ENCODE measurements around the gene TRIML1. TPM values are rescaled to one million over a fixed set of nuclear protein-coding genes. Genes with fewer than 3 reads are reported as not detected.

TRIML1 gene
- total RNA-seq, 3 donors from 2014 or later: not detected

- Histone ChIP-seq H3K36me3 (ENCODE audit: low read depth) (no peaks in the 10 kb centered on the region), H3K4me3 (no peak overlapping the region), H3K4me1 (ENCODE audit: low read depth) (no peaks in the 10 kb centered on the region), H3K9me3 (no peaks in the 10 kb centered on the region)
- no peak for TF ChIP-seq CTCF (IDR thresholded peaks at IDR 0.05)
- DNase-seq (no peak), ATAC-seq (no peak)
- intact Hi-C loops (cut with DNase I, micrococcal nuclease): no loop called here
These were observed 29.2 kb upstream of the TRIML1 start for GRCh38 chr4:188110036-188110435.

- Histone ChIP-seq H3K9me3 (no peaks in the 10 kb centered on the region), H3K4me1 (ENCODE audit: low read depth) (no peaks in the 10 kb centered on the region), H3K4me3 (no peak overlapping the region), H3K36me3 (ENCODE audit: low read depth) (no peaks in the 10 kb centered on the region)
- ATAC-seq: no peak
- DNase-seq: no peak
- intact Hi-C loops (cut with DNase I, micrococcal nuclease): no loop called here
- no peak for TF ChIP-seq CTCF (IDR thresholded peaks at IDR 0.05)
These were observed 28.3 kb upstream of the TRIML1 start for GRCh38 chr4:188110741-188111471.

GRCh38 chr4:188111955-188112354 is 27.3 kb upstream of the TRIML1 start:
- DNase-seq (no peak), ATAC-seq (no peak)
- intact Hi-C loops (cut with DNase I, micrococcal nuclease): no loop called here
- Histone ChIP-seq H3K36me3 (ENCODE audit: low read depth) (no peaks in the 10 kb centered on the region), H3K4me3 (no peak overlapping the region), H3K4me1 (ENCODE audit: low read depth) (no peaks in the 10 kb centered on the region), H3K9me3 (no peaks in the 10 kb centered on the region)
- TF ChIP-seq CTCF (IDR thresholded peaks at IDR 0.05): no peak

- Histone ChIP-seq H3K4me3 (no peak overlapping the region), H3K36me3 (ENCODE audit: low read depth) (no peaks in the 10 kb centered on the region), H3K9me3 (no peaks in the 10 kb centered on the region), H3K4me1 (ENCODE audit: low read depth) (no peaks in the 10 kb centered on the region)
- intact Hi-C loops (cut with DNase I, micrococcal nuclease): no loop called here
- DNase-seq (no peak), ATAC-seq (no peak)
- TF ChIP-seq CTCF (IDR thresholded peaks at IDR 0.05): no peak
These were observed 26.1 kb upstream of the TRIML1 start for GRCh38 chr4:188113156-188113555.

GRCh38 chr4:188117631-188118324 is 21.5 kb upstream of the TRIML1 start:
- ATAC-seq (no peak), DNase-seq (no peak)
- H3K9me3 ChIP-seq: no peaks in the 10 kb centered on the region
- intact Hi-C loops (cut with DNase I, micrococcal nuclease): no loop called here
- no peak for TF ChIP-seq CTCF (IDR thresholded peaks at IDR 0.05)
- no peaks in the 10 kb centered on the region for H3K4me1 ChIP-seq (ENCODE audit: low read depth)
- H3K36me3 ChIP-seq (ENCODE audit: low read depth): no peaks in the 10 kb centered on the region
- H3K4me3 ChIP-seq: no peak overlapping the region

Measured in mucosa of descending colon (tissue), 3 donors.